Measurements from ENCODE around the gene RASSF9. TPM values are rescaled to one million over a fixed set of nuclear protein-coding genes. Genes with fewer than 3 reads are reported as not detected.

Gene RASSF9
- total RNA-seq, 3 donors from 2014 or later: 2.2 to 2.9 (median 2.9) TPM

- no peak for TF ChIP-seq POLR2A (IDR thresholded peaks at IDR 0.05)
- no peak for TF ChIP-seq POLR2AphosphoS5 (IDR thresholded peaks at IDR 0.05)
- TF ChIP-seq CTCF (IDR thresholded peaks at IDR 0.05): no peak
- H3K36me3 ChIP-seq: no peaks in the 10 kb centered on the region
- H3K4me1 ChIP-seq: no peaks in the 10 kb centered on the region
- no peak overlapping the region for H3K27ac ChIP-seq
- no peak for DNase-seq (ENCODE audit: low spot score in 2 of 2)
- intact Hi-C loops (cut with DNase I; ENCODE audit: low total_unique reads): no loop called here
- H3K9me3 ChIP-seq: no peaks in the 10 kb centered on the region
- H3K4me3 ChIP-seq: no peak overlapping the region
- H3K27me3 ChIP-seq: no peaks in the 10 kb centered on the region
Measured at GRCh38 chr12:85821206-85821605, 15.0 kb downstream of the RASSF9 start.

GRCh38 chr12:85820101-85820500 is 16.1 kb downstream of the RASSF9 start:
- DNase-seq (ENCODE audit: low spot score in 2 of 2): no peak
- no peak overlapping the region for H3K4me3 ChIP-seq
- intact Hi-C loops (cut with DNase I; ENCODE audit: low total_unique reads): no loop called here
- no peaks in the 10 kb centered on the region for H3K9me3 ChIP-seq
- TF ChIP-seq CTCF (IDR thresholded peaks at IDR 0.05) (no peak), POLR2A (IDR thresholded peaks at IDR 0.05) (no peak), POLR2AphosphoS5 (IDR thresholded peaks at IDR 0.05) (no peak)
- no peaks in the 10 kb centered on the region for H3K36me3 ChIP-seq
- H3K4me1 ChIP-seq: no peaks in the 10 kb centered on the region
- no peak overlapping the region for H3K27ac ChIP-seq
- H3K27me3 ChIP-seq: no peaks in the 10 kb centered on the region

- Histone ChIP-seq H3K4me3 (no peak overlapping the region), H3K36me3 (no peaks in the 10 kb centered on the region), H3K9me3 (no peaks in the 10 kb centered on the region), H3K27ac (no peak overlapping the region), H3K27me3 (no peaks in the 10 kb centered on the region), H3K4me1 (no peaks in the 10 kb centered on the region)
- intact Hi-C loops (cut with DNase I; ENCODE audit: low total_unique reads): no loop called here
- TF ChIP-seq POLR2A (IDR thresholded peaks at IDR 0.05) (no peak), CTCF (IDR thresholded peaks at IDR 0.05) (no peak), POLR2AphosphoS5 (IDR thresholded peaks at IDR 0.05) (no peak)
- DNase-seq (ENCODE audit: low spot score in 2 of 2): no peak
Measured at GRCh38 chr12:85814741-85815140, 21.5 kb downstream of the RASSF9 start.

GRCh38 chr12:85814071-85814470 is 22.1 kb downstream of the RASSF9 start:
- Histone ChIP-seq H3K27ac (no peak overlapping the region), H3K4me3 (no peak overlapping the region), H3K4me1 (no peaks in the 10 kb centered on the region), H3K36me3 (no peaks in the 10 kb centered on the region), H3K27me3 (no peaks in the 10 kb centered on the region), H3K9me3 (no peaks in the 10 kb centered on the region)
- intact Hi-C loops (cut with DNase I; ENCODE audit: low total_unique reads): no loop called here
- TF ChIP-seq CTCF (IDR thresholded peaks at IDR 0.05) (no peak), POLR2A (IDR thresholded peaks at IDR 0.05) (no peak), POLR2AphosphoS5 (IDR thresholded peaks at IDR 0.05) (no peak)
- no peak for DNase-seq (ENCODE audit: low spot score in 2 of 2)

- TF ChIP-seq POLR2AphosphoS5 (IDR thresholded peaks at IDR 0.05) (no peak), POLR2A (IDR thresholded peaks at IDR 0.05) (no peak), CTCF (IDR thresholded peaks at IDR 0.05) (no peak)
- H3K36me3 ChIP-seq: no peaks in the 10 kb centered on the region
- no peak for DNase-seq (ENCODE audit: low spot score in 2 of 2)
- intact Hi-C loops (cut with DNase I; ENCODE audit: low total_unique reads): no loop called here
- H3K4me1 ChIP-seq: no peaks in the 10 kb centered on the region
- no peaks in the 10 kb centered on the region for H3K27me3 ChIP-seq
- H3K4me3 ChIP-seq: no peak overlapping the region
- no peaks in the 10 kb centered on the region for H3K9me3 ChIP-seq
- no peak overlapping the region for H3K27ac ChIP-seq
Measured at GRCh38 chr12:85809500-85809899, 26.7 kb downstream of the RASSF9 start.

All from breast epithelium (tissue), 4 donors.